ENCODE data around the gene TRAIP.

The TRAIP gene

GRCh38 chr3:49780080-49780974 is 76.0 kb downstream of the TRAIP start:
- intact Hi-C loops (cut with DNase I), result no loop called here
- no peak for DNase-seq

- DNase-seq, result no peak
- intact Hi-C loops (cut with DNase I), result no loop called here
Observed at GRCh38 chr3:49779358-49780079, 76.8 kb downstream of the TRAIP start.

Measured in head of caudate nucleus (tissue), 42 donors.